Measurements from ENCODE around the gene NMNAT2. TPM values are rescaled to one million over a fixed set of nuclear protein-coding genes. Genes with fewer than 3 reads are reported as not detected.
A peak's percentile ranks its signal among the peaks of the same experiment; 100 is the strongest.

NMNAT2 gene
- polyA plus RNA-seq, 1 donor from 2014 or later: 43.8 TPM

- Histone ChIP-seq H3K4me3 (ENCODE audit: low read length) (no peak overlapping the region), H3K9me3 (ENCODE audit: low read length) (no peaks in the 10 kb centered on the region), H2AFZ (ENCODE audit: low read depth, low read length) (no peak overlapping the region), H3K9me2 (ENCODE audit: insufficient read depth, low read length) (no peaks in the 10 kb centered on the region), H3K79me2 (replicated peaks; ENCODE audit: insufficient read depth, low read length) (no peaks in the 10 kb centered on the region), H4K20me1 (ENCODE audit: insufficient read depth) (no peaks in the 10 kb centered on the region), H3K9ac (ENCODE audit: low read length) (no peak overlapping the region), H3K27ac (ENCODE audit: low read length) (peak overlapping the region; percentile 25), H3K36me3 (ENCODE audit: insufficient read depth, low read length) (no peaks in the 10 kb centered on the region), H3K27me3 (ENCODE audit: insufficient read depth, low read depth, low read length) (no peaks in the 10 kb centered on the region), H3K4me2 (ENCODE audit: low read length) (no peak overlapping the region), H3F3A (ENCODE audit: insufficient read depth, low read length, poor library complexity, severe bottlenecking) (no peaks in the 10 kb centered on the region)
- peak; percentile 40 for TF ChIP-seq RAD21 (conservative IDR thresholded peaks at IDR 0.05)
- TF ChIP-seq SMC3 (conservative IDR thresholded peaks at IDR 0.05; ENCODE audit: poor library complexity): peak; percentile 28
- no peak for TF ChIP-seq TAF1 (IDR thresholded peaks at IDR 0.05; ENCODE audit: low read depth)
- peak; percentile 40 for TF ChIP-seq CTCF (IDR thresholded peaks at IDR 0.05; ENCODE audit: poor library complexity, severe bottlenecking)
- TF ChIP-seq EZH2 (IDR thresholded peaks at IDR 0.05; ENCODE audit: borderline replicate concordance, insufficient read depth, low read length, poor library complexity, severe bottlenecking): no peak
- no peak for TF ChIP-seq POLR2AphosphoS5 (IDR thresholded peaks at IDR 0.05)
- TF ChIP-seq REST (IDR thresholded peaks at IDR 0.05; ENCODE audit: borderline replicate concordance): no peak
- TF ChIP-seq EP300 (conservative IDR thresholded peaks at IDR 0.05; ENCODE audit: poor library complexity, severe bottlenecking): no peak
- TF ChIP-seq MXI1 (conservative IDR thresholded peaks at IDR 0.05; ENCODE audit: poor library complexity, severe bottlenecking): no peak
Measured at GRCh38 chr1:183206538-183207122, 211.6 kb downstream of the NMNAT2 start.

- no peak overlapping the region for H3K4me2 ChIP-seq (ENCODE audit: low read length)
- no peaks in the 10 kb centered on the region for H3F3A ChIP-seq (ENCODE audit: insufficient read depth, low read length, poor library complexity, severe bottlenecking)
- no peaks in the 10 kb centered on the region for H4K20me1 ChIP-seq (ENCODE audit: insufficient read depth)
- no peak overlapping the region for H3K4me3 ChIP-seq (ENCODE audit: low read length)
- H2AFZ ChIP-seq (ENCODE audit: low read depth, low read length): no peak overlapping the region
- no peak for TF ChIP-seq REST (IDR thresholded peaks at IDR 0.05; ENCODE audit: borderline replicate concordance)
- TF ChIP-seq CTCF (IDR thresholded peaks at IDR 0.05; ENCODE audit: poor library complexity, severe bottlenecking): no peak
- TF ChIP-seq EP300 (conservative IDR thresholded peaks at IDR 0.05; ENCODE audit: poor library complexity, severe bottlenecking): no peak
- no peak for TF ChIP-seq MXI1 (conservative IDR thresholded peaks at IDR 0.05; ENCODE audit: poor library complexity, severe bottlenecking)
- TF ChIP-seq RAD21 (conservative IDR thresholded peaks at IDR 0.05): no peak
- no peak for TF ChIP-seq SMC3 (conservative IDR thresholded peaks at IDR 0.05; ENCODE audit: poor library complexity)
- TF ChIP-seq POLR2AphosphoS5 (IDR thresholded peaks at IDR 0.05): no peak
- TF ChIP-seq TAF1 (IDR thresholded peaks at IDR 0.05; ENCODE audit: low read depth): no peak
- H3K36me3 ChIP-seq (ENCODE audit: insufficient read depth, low read length): no peaks in the 10 kb centered on the region
- H3K27me3 ChIP-seq (ENCODE audit: insufficient read depth, low read depth, low read length): no peaks in the 10 kb centered on the region
- H3K79me2 ChIP-seq (replicated peaks; ENCODE audit: insufficient read depth, low read length): no peaks in the 10 kb centered on the region
- H3K9me3 ChIP-seq (ENCODE audit: low read length): no peaks in the 10 kb centered on the region
- H3K9ac ChIP-seq (ENCODE audit: low read length): no peak overlapping the region
- H3K9me2 ChIP-seq (ENCODE audit: insufficient read depth, low read length): no peaks in the 10 kb centered on the region
- H3K27ac ChIP-seq (ENCODE audit: low read length): no peak overlapping the region
Measured at GRCh38 chr1:183205196-183205781, 212.9 kb downstream of the NMNAT2 start.
